Measurements from ENCODE around the gene HDAC11.

The HDAC11 gene

GRCh38 chr3:13472286-13472685, 7.8 kb upstream of the HDAC11 start:
- no peak overlapping the region for H3K4me3 ChIP-seq (ENCODE audit: low read depth, low read length)
- TF ChIP-seq CTCF (IDR thresholded peaks at IDR 0.05; ENCODE audit: low read depth, low read length), result no peak

GRCh38 chr3:13473020-13473419, 7.1 kb upstream of the HDAC11 start:
- H3K4me3 ChIP-seq (ENCODE audit: low read depth, low read length), result no peak overlapping the region
- no peak for TF ChIP-seq CTCF (IDR thresholded peaks at IDR 0.05; ENCODE audit: low read depth, low read length)

- H3K4me3 ChIP-seq (ENCODE audit: low read depth, low read length), result no peak overlapping the region
- no peak for TF ChIP-seq CTCF (IDR thresholded peaks at IDR 0.05; ENCODE audit: low read depth, low read length)
These were observed 6.1 kb upstream of the HDAC11 start for GRCh38 chr3:13474021-13474420.

- no peak overlapping the region for H3K4me3 ChIP-seq (ENCODE audit: low read depth, low read length)
- TF ChIP-seq CTCF (IDR thresholded peaks at IDR 0.05; ENCODE audit: low read depth, low read length), result no peak
These were observed 5.3 kb upstream of the HDAC11 start for GRCh38 chr3:13474776-13475303.

- no peak for TF ChIP-seq CTCF (IDR thresholded peaks at IDR 0.05; ENCODE audit: low read depth, low read length)
- H3K4me3 ChIP-seq (ENCODE audit: low read depth, low read length), result no peak overlapping the region
These were observed 4.1 kb upstream of the HDAC11 start for GRCh38 chr3:13475871-13476590.

- H3K4me3 ChIP-seq (ENCODE audit: low read depth, low read length), result no peak overlapping the region
- no peak for TF ChIP-seq CTCF (IDR thresholded peaks at IDR 0.05; ENCODE audit: low read depth, low read length)
These were observed 2.2 kb upstream of the HDAC11 start for GRCh38 chr3:13477943-13478342.

GRCh38 chr3:13479332-13479581, 849 bp upstream of the HDAC11 start:
- peak overlapping the region; percentile 68 for H3K4me3 ChIP-seq (ENCODE audit: low read depth, low read length)
- TF ChIP-seq CTCF (IDR thresholded peaks at IDR 0.05; ENCODE audit: low read depth, low read length), result no peak

Measured in WI38 (cell line).